ENCODE results near the gene ZNF791.

- TF ChIP-seq, protein P1, sequence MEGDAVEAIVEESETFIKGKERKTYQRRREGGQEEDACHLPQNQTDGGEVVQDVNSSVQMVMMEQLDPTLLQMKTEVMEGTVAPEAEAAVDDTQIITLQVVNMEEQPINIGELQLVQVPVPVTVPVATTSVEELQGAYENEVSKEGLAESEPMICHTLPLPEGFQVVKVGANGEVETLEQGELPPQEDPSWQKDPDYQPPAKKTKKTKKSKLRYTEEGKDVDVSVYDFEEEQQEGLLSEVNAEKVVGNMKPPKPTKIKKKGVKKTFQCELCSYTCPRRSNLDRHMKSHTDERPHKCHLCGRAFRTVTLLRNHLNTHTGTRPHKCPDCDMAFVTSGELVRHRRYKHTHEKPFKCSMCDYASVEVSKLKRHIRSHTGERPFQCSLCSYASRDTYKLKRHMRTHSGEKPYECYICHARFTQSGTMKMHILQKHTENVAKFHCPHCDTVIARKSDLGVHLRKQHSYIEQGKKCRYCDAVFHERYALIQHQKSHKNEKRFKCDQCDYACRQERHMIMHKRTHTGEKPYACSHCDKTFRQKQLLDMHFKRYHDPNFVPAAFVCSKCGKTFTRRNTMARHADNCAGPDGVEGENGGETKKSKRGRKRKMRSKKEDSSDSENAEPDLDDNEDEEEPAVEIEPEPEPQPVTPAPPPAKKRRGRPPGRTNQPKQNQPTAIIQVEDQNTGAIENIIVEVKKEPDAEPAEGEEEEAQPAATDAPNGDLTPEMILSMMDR (optimal IDR thresholded peaks at IDR 0.05 in 1 of 3, IDR thresholded peaks at IDR 0.05 in 1 of 3, conservative IDR thresholded peaks at IDR 0.05 in 1 of 3; ENCODE audit: extremely low read depth in 1 of 3, insufficient read depth in 2 of 3, low read length in 3 of 3), result no peak
- TF ChIP-seq EZH2 (IDR thresholded peaks at IDR 0.05; ENCODE audit: low read length), result no peak
Observed at GRCh38 chr19:12638611-12639182, 28.0 kb downstream of the ZNF791 start.
